SHP77 treated with DMSO at 0.1 percent for 48 hours (cell line): Measurements from ENCODE around the gene JPH2.

Source experiments
- DNase-seq: peaks from one replicate; lab custom pipeline; 2025; lab: John Stamatoyannopoulos, UW

The JPH2 gene

GRCh38 chr20:44075950-44076232, 111.1 kb downstream of the JPH2 start:
- DNase-seq = no peak

DNA sequence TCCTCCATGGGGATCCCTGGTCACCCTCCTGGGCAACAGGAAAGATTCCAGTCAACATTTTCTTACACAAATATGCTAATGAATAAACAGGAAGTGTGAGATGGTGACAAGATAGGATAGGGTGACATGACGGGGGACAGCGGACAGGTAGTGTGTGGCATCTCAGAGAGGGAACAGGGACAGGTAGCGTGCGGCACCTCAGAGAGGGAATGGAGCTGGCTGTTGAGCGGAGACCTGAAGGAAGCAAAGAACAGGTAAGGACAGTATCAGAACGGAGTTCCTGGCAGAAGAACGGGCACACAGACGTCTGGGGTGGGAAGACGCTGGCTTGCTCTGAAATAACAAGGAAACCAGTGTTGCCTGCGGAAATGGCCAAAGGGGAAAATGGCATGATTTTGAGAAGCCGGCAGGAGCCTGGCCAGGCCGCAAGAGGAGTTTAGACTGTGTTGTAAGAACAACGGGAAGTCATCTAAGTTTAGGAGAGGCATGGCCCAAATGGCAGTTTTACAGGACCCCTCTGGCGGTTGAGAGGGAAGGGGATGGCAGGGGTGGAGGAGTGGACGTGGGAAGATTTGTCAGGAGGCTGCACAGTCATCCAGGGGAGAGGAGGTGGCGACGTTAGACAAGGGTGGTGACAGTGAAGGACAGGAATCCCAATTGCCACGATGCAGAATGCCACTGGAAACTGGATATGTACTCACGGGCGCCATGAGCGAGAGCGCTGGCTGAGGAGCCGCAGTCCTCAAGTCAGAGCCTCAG, 111.6 kb downstream of the JPH2 start:
- DNase-seq = no peak

DNA sequence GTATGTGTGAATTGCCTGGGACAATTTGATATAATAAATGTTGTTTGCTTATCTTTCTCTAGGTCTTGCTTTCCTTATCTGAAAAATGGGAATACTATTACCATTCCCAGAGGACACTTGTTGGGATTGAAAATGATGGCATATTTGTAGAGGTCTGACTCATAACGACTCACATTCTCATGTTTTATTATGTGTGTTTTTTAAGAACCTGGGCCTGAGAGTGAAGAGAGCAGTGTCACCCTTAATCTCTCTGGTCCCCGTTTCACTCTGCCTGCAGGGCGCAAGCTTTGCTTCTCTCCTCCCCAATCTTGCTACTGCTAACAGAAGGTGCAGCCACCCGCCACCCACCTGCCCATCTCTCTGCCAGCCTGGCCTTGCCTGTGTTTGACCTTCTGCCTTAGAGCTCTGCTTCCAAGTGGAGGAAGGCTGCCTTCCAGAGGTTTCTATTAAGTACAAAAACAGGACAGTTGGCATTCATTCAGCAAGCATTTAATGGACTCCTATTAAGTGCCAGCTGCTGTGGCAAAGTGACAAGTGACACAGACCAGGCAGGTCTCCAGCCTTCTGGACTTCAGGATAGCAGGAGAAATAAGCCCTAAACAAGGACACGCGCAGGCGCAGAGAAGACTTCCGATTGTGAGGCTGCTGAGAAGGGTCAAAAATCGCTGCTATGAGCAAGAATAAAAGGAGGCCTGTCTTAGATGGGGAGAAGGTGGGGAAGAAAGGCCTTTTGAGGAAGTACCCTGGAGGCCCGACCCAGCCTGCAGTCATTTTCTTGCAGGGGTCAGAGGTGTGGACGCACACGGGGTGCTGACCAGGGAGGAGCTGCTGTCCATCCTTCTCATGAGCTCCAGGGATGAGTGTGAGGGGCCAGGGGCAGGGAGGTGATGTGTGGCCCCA, 112.5 kb downstream of the JPH2 start:
- no peak for DNase-seq

DNA sequence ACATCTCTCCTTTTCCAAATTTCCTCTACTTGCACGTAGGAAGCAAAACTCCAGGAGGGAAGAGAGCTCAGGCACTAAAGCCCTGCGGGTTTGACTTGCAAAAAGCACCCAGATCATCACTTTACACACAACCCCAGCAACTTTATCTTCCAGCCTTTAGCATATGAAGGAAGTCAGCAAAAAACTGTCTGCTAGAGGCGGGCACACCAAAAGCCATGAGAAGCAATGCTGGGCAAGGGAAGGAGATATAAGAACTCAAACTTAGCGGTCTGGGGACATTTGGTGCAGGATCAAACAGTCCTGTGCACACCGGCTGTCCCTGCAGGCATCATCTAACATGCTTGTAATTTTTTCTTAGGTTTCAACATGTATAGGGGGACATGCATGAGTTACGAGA, 113.3 kb downstream of the JPH2 start:
- DNase-seq = no peak

DNA sequence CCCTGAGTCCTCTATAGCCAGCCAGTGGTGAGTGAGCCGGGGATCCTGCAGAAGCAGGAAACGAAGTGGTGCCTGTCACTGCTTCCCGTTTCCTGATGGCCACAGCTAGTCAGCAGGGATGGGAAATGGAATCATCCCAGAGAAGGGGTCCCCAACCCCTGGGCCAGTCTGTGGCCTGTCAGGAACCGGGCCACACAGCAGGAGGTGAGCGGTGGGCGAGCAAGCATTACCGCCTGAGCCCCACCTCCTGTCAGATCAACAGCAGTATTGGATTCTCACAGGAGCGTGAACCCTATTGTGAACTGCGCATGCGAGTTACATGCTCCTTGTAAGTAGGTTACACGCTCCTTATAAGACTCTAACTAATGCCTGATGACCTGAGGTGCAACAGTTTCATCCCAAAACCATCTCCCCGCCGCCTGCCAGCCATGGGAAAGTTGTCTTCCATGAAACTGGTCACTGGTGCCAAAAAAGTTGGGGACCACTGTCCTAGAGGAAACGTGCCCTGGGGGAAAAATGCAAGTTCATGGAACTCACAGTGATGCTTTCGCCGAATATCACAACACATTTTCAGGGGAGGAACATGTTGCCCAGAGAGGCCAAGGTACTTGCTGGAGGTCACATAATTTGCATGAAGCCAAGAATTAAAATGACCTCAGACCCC, 113.8 kb downstream of the JPH2 start:
- no peak for DNase-seq

- no peak for DNase-seq
Observed at GRCh38 chr20:44072384-44072783, 114.6 kb downstream of the JPH2 start.

DNA sequence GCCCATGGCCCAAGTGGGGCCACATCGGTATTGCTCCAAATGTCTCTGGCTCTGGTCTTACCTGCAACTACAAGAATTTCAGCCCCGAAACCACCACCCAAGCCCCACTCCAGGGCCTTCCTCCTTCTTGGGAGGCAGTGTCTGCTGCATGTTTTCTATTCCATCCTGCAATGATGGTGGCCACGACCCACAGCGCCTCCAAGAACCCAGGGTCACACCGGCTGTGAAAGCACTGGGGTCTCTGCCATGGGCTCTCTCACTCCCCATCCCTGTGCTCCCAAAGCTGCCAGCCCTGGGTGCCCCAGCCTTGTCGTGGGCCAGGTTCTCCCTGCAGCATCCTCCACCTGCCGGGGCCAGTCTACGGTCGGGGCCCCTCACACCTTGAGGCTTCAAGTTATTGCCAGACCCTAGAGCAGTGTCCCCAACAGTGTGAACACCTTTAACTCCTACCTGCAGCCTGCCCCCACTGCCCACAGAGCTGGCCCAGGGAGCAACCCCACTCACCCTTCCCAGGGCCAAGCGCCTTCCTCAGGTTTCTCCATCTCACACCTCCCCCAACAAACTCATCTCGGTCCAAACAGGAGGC, 115.4 kb downstream of the JPH2 start:
- no peak for DNase-seq

DNA sequence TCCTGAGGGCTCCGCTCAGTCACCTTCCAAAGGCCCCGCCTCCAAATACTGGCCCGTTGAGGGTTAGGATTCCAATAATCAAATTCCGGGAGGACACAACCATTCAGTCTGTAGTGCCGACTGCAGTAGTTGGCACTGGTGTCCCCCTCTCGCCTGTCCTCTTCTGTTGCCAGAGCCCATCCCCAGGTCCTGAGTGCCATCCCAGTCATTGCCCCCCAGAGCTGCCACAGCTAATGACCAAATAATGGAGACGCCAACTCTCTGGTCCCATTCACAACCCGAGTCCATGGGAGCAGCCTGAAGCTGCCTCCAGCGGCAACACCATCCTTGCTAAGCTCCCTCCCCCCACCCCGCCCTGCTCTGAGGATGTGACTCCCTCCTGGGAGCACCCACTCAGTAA, 115.9 kb downstream of the JPH2 start:
- DNase-seq = no peak

DNA sequence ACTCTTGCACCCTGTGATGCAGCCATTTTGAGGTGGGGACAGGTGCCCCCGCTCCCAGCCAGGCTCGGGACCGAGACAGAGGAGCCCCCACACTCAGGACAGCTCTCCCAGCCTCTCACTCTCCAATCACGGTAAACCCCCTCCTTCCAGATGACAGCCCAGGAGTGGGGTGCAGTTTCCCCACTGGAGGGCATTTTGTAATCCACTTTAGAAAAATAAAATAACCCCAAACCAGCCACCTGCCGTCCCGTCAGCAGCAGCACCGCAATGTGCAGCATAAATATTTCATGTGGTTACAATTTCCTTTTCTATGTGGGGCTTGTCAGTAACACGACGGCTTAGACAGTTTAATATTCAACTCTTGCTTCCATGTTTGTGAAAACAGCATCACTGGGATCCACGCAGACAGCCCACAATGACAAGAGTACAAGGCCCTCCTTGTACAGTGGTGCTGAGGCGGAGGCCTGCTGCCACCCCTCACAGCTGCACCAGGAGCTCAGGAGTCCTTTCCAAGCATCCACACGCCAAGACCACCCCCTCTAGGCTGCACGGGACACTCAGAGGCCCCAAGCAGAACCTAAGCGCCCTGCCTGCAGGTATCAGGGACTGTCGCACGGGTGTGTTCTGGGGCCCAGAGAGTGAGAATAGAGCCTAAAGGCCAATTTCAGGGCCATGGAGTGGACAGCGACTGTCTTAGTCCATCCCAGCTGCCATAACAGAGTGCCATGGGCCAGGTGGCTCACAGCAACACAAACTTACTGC, 116.7 kb downstream of the JPH2 start:
- no peak for DNase-seq

- DNase-seq = no peak
Observed at GRCh38 chr20:44069203-44070011, 117.6 kb downstream of the JPH2 start.

GRCh38 chr20:44068316-44069201, 118.4 kb downstream of the JPH2 start:
- no peak for DNase-seq

DNA sequence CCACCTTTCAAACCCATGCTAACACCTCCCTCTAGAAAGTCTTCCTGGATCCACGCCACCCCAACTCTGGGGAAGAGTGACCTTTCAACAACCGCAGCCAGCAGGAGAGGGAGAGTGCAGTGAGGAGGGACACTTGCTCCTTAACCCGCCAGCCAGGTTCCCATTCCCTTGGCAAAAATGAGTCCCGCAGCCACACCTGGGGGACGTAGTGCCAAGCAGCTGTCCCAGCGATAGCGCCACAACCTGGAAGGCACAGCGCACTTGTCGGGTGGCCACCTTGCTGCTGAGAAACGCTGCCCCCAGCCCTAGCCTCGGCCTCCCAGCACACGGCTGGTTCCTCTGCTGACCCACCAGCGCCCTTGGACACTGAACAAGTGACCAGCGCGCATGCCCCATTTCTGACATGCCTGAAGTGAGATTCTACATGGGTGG, 119.3 kb downstream of the JPH2 start:
- DNase-seq = no peak

DNA sequence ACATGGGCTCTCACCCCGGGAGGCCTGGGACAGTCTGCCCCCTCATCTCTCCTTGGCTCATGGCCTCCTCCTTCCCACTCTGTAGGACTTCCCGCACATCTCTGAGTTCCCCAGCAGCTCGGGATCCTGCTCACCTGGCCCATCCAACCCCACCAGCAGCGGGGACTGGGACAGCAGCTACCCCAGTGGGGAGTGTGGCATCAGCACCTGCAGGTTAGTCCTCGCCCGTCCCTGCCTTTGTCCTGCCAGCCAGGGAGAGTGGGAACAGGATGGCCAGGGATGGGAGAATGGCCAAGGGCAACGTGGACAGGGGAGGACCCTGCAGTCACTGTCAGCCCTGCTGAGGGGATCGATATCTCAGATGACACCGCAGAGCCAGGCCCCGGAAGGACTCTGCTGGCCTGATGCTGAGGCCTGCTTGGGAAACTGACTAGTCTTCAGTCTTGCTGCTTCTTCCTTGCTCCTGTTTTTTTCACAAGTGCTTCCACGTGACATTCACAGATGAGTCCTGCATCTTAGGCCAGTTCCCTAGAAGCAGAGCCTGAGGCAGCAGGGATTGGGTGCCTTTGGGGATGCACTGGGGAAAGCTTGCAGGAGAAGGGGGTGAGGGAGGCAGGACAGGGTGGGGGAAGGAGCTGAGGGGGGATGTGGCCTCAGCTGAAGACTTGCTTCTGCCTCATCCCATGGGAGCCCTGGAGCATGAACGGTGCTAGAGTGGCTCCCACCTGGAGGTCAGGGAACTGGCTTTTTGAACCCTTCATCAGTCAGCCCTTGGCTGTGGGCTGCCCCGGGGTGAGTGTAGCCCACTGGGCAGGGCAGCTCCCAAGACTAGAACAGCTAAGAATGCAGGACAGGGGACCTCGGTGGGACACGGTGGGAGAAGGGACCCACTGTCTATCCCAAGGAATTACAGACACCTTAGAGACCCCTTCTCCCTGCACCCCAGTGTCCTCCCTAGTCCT, 120.1 kb downstream of the JPH2 start:
- DNase-seq = no peak

DNA sequence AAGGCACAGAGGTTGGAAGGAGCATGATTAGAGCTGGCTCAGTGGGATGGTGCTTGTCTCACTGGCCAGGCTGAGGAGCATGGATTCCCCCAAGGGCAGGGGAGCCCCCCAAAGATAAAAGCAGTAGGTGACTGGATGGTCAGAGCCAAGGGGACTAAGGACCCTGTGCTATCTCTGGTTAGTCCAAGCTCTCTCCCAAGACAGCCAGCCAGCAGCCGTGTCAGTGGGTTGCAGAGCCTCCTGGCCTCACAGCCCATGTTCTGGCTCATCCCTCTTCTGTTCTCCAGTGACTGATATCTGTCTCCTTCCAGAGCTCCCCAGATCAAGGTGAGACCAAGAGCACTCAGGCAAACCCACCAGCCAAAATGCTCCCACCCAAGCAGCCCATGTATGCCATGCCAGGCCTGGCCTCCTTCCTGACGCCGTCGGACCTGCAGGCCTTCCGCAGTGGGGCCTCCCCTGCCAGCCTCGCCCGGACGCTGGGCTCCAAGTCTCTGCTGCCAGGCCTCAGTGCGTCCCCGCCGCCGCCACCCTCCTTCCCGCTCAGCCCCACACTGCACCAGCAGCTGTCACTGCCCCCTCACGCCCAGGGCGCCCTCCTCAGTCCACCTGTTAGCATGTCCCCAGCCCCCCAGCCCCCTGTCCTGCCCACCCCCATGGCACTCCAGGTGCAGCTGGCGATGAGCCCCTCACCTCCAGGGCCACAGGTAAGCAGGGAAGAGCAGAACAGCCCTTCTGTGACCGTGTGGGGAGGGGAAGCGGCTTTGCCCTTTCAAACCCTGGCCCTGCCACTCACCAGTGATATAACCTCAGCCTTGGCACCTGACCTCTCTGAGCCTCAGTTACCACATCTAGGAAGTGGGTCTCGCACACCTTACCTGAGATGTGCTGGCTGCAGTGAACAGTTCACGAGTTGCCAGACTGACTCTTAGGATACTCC, 121.3 kb downstream of the JPH2 start:
- DNase-seq = no peak

- DNase-seq = no peak
Observed at GRCh38 chr20:44064501-44065400, 122.2 kb downstream of the JPH2 start.
